Stimulated activated CD8-positive, alpha-beta memory T cell treated with anti-CD3 and anti-CD28 coated beads, Interleukin-15, amount 100 ng/mL, for 4 hours (primary cell): ENCODE measurements around the gene ATP8B4.
"Not testable (repeated sequence)": the region's sequence is repeated elsewhere in the genome, so short reads cannot be mapped to it uniquely, and the experiment has no call there.

Experiments used
- DNase-seq, 2 donors: peaks; one replicate each; pipeline ENCODE4 v3.0.0-alpha.2; 2020; ENCODE audit warnings: low read depth in 2 of 2

The ATP8B4 gene

GRCh38 chr15:50138391-50138790, 19.4 kb upstream of the ATP8B4 start:
- DNase-seq = no peak

- DNase-seq = no peak
Measured at GRCh38 chr15:50137893-50138292, 18.9 kb upstream of the ATP8B4 start.

GRCh38 chr15:50137330-50137761, 18.3 kb upstream of the ATP8B4 start:
- no peak for DNase-seq

GRCh38 chr15:50135031-50135551, 16.1 kb upstream of the ATP8B4 start:
- DNase-seq = no peak

- DNase-seq = no peak
Measured at GRCh38 chr15:50134524-50135024, 15.5 kb upstream of the ATP8B4 start.

GRCh38 chr15:50132251-50132984, 13.4 kb upstream of the ATP8B4 start:
- DNase-seq = not testable (repeated sequence)

GRCh38 chr15:50131617-50132016, 12.6 kb upstream of the ATP8B4 start:
- DNase-seq = no peak

- no peak for DNase-seq
Measured at GRCh38 chr15:50128266-50128665, 9.2 kb upstream of the ATP8B4 start.

- DNase-seq = no peak
Measured at GRCh38 chr15:50127255-50127777, 8.3 kb upstream of the ATP8B4 start.

GRCh38 chr15:50126072-50126471, 7.0 kb upstream of the ATP8B4 start:
- DNase-seq = no peak

- no peak for DNase-seq
Measured at GRCh38 chr15:50124631-50125030, 5.6 kb upstream of the ATP8B4 start.

GRCh38 chr15:50123861-50124557, 5.0 kb upstream of the ATP8B4 start:
- DNase-seq = no peak

GRCh38 chr15:50120729-50121128, 1.7 kb upstream of the ATP8B4 start:
- DNase-seq = no peak

GRCh38 chr15:50117431-50118027, 1.5 kb downstream of the ATP8B4 start:
- no peak for DNase-seq

- DNase-seq = no peak
Measured at GRCh38 chr15:50116477-50116876, 2.6 kb downstream of the ATP8B4 start.

GRCh38 chr15:50113992-50114780, 4.8 kb downstream of the ATP8B4 start:
- no peak for DNase-seq

- DNase-seq = no peak
Measured at GRCh38 chr15:50113187-50113505, 5.9 kb downstream of the ATP8B4 start.

- no peak for DNase-seq
Measured at GRCh38 chr15:50112488-50113186, 6.4 kb downstream of the ATP8B4 start.

- no peak for DNase-seq
Measured at GRCh38 chr15:50110285-50110684, 8.7 kb downstream of the ATP8B4 start.

GRCh38 chr15:50109076-50109987, 9.7 kb downstream of the ATP8B4 start:
- DNase-seq = no peak
